WI38 (cell line): ENCODE measurements around the gene IGSF21.

ENCODE experiments used
- H3K4me3 ChIP-seq: 2 replicates; pipeline ENCODE4 v1.5.1; 2011; ENCODE audit warnings: low read depth, mild to moderate bottlenecking, control low read depth, low read length
- TF ChIP-seq, protein P1 (sequence below): IDR thresholded peaks from 2 replicates; pipeline ENCODE4 v1.5.1; 2012; ENCODE audit warnings: low read depth, mild to moderate bottlenecking, control low read depth, low read length

Gene IGSF21

DNA sequence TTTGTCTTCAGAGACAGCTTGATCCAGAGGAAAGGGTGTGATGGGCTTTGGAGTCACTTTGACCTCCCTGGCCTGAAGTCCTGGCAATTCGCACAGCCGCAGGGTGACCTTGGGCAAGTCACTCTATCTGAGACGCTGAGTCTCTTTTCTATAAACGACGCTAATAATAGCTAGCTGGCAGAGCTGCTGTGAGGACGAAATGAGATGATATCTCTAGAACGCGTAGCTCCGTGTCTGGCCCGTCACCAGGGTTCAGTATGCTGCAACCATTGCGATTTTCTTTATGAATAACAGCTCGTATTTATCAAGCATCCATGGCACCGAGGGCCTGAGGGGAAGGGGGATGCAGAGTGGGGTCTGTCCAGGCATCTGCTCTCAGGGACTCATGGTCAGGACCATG is 58.7 kb downstream of the IGSF21 start:
- no peak overlapping the region for H3K4me3 ChIP-seq
- TF ChIP-seq, protein P1, sequence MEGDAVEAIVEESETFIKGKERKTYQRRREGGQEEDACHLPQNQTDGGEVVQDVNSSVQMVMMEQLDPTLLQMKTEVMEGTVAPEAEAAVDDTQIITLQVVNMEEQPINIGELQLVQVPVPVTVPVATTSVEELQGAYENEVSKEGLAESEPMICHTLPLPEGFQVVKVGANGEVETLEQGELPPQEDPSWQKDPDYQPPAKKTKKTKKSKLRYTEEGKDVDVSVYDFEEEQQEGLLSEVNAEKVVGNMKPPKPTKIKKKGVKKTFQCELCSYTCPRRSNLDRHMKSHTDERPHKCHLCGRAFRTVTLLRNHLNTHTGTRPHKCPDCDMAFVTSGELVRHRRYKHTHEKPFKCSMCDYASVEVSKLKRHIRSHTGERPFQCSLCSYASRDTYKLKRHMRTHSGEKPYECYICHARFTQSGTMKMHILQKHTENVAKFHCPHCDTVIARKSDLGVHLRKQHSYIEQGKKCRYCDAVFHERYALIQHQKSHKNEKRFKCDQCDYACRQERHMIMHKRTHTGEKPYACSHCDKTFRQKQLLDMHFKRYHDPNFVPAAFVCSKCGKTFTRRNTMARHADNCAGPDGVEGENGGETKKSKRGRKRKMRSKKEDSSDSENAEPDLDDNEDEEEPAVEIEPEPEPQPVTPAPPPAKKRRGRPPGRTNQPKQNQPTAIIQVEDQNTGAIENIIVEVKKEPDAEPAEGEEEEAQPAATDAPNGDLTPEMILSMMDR: no peak

DNA sequence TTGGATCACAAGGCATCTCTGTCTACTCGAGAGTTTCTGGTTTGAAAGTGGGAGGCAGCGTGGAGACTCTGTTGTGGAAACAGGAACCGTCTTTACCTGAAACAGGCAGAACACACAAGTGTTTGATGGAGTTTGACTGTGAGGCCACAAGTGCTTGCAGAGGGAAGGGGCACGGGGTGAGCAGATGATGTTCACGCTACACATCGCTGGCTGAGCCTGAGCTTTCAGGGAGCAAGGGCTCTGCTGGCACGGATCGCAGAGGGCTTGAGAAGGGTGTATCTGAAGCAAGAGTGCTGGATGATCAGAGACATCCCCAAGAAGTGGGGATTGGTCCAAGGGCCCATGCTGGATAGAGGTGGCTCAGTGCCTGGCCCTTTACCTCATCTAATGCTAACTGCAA is 59.3 kb downstream of the IGSF21 start:
- TF ChIP-seq, protein P1: no peak
- H3K4me3 ChIP-seq: no peak overlapping the region

DNA sequence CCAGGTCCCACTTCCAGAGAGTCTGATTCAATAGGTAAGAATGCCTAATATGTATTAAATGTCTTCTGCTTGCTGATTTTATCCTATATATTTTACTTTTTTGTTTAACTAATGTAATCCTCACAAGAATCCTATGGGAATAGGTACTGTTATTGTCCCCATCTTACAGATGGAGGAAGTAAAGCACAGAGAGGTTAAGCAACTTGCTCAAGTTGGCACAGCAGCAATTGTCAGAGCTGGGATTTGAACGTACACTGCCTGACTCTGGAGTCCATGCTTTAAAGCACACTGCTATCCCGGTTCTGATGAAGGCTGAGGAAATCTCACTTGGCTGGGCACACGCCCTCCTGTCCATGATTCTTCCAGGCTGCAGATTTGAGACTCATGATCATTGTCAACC is 62.8 kb downstream of the IGSF21 start:
- TF ChIP-seq, protein P1: no peak
- H3K4me3 ChIP-seq: no peak overlapping the region

DNA sequence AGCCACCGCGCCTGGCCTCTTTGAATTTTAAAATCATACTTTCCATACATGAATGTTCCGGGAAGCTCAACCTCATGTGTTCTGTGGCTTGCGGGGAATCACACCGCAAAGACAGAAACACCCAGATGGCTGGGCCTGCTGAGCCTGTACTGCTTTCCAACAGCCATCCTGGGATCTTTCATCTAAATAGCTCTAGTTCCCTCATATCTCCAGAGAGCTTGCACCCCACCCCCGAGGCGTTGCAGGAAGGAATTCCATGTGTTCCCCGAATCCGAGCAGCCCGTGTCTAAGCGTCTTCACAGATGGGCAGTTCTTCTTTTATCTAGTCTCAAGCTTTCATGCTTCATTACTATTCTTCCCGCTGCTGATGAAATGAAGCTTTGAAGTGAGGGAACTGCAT is 66.4 kb downstream of the IGSF21 start:
- no peak overlapping the region for H3K4me3 ChIP-seq
- TF ChIP-seq, protein P1: no peak

DNA sequence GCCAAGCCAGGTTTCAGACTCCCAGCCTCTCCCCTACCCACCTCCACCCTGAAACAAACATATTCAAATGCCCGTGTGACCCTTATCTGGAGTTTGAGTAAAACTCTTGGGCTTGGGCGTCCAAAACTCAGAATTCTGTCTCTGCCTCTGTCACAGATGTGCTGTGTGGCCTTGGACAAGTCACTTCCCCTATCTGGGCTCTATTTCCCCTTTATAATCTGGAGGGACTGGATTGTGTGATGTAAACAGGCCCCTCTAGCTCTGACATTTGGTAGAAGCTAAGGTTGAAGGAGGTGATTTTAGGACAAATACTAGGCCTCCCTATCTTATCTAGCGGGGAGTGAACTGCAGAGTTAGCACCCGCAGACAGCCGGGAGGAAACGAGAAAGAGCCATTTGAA is 67.5 kb downstream of the IGSF21 start:
- no peak overlapping the region for H3K4me3 ChIP-seq
- TF ChIP-seq, protein P1: no peak

DNA sequence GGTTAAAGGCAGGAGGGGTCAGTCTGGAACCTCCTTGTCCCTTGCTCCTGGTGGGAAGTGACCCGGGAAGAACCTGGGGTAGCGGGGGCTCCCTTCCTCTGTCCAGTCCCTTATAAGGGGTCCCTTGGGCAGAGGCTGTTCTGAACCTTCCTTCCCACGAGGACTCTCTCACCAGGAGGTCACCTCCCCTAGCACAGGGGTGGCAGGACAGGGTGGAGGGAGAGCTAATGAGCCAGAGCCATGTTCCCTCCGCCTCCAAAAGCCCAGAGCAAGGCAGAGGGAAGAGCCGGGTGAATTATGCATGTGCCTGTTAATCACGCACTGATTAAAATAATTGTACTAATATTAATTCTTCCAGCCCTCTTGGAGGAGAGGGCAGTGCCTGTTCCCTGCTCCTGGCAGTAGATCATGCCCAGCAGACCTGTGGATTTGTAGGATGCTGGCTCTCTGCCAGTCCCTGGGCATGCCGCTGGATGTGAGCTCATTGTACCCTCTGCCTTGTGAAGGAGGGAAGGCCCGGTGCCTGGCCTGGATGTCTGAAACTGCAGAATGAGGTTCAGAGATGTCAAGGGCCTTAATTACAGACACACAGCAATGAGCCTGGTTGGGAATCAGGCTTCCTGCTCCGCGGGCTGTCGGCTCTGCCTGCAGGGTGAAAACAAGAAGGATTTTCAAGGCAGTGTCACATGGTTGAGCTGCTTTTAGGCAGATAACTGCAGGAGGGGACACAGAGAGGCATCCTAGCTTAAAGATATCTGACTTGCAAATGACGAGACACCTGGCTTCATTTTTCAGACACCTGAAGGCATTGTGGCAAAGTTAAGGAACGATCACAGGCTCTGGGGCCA is 68.2 kb downstream of the IGSF21 start:
- TF ChIP-seq, protein P1: no peak
- H3K4me3 ChIP-seq: no peak overlapping the region

DNA sequence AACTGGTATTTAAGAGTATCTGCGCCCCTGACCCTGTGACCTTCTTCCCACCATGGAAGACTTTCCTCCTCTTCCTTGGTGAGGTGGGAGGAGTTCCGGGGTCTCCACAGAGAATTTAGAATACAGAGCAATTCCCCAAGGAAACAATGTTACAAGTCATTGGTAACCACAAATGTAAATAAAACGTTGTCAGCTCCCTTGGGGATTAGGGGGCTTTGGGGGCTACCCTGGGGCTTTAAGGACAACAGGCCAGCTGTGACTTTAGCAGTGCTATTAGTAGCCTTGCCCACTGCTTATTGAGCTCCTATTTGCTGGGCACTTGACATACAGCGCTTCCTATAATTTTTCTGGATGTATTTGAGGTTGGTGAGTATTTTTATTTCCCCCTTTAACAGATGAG is 69.0 kb downstream of the IGSF21 start:
- no peak overlapping the region for H3K4me3 ChIP-seq
- TF ChIP-seq, protein P1: no peak
